HCT116 (cell line): ENCODE results near the gene APPL2. TPM values are rescaled to one million over a fixed set of nuclear protein-coding genes. Genes with fewer than 3 reads are reported as not detected.

Experiments used
- ATAC-seq: fragments of 200-7000 bp; cut with Tn5 transposase; 2 replicates; pipeline ENCODE4 v1.9.1; 2020; ENCODE audit warnings: mild to moderate bottlenecking, moderate library complexity
- BruUV-seq: library from RNA; stranded (reverse); fragments of 400-500 nt; replicated peaks from 2 replicates; lab custom pipeline; 2021; lab: Mats Ljungman, UMichigan
- CTCF ChIA-PET: fragments of 300-600 bp; sonication (Branson Sonifier 250); formaldehyde crosslinking; loops from one replicate; lab custom pipeline; 2021; ENCODE audit warnings: antibody characterized with exemption; lab: Charles Lee
- POLR2A ChIA-PET: fragments of 300-600, 350-600 bp; sonication (Branson Sonifier 250); formaldehyde crosslinking; loops from one replicate; lab custom pipeline; 2021; ENCODE audit warnings: antibody characterized with exemption; lab: Charles Lee
- RAD21 ChIA-PET, 2 experiments: fragments of 300-600 bp; sonication (Branson Sonifier 250); formaldehyde crosslinking; loops; one replicate each; lab custom pipeline; 2023; ENCODE audit warnings: low total read pairs in 2 of 2; ENCODE audit not compliant: uncharacterized antibody in 2 of 2, unreplicated experiment in 2 of 2, low non-redundant PET in 1 of 2; lab: Charles Lee
- DNase-seq: peaks from one replicate; pipeline ENCODE4 v3.0.0-alpha.2; 2010; ENCODE audit warnings: low read depth, low spot score
- H2AFZ ChIP-seq: fragments of 200-600 bp; shearing (Covaris generic), sonication (generic); 2 replicates; pipeline ENCODE4 v1.6.1; 2017; ENCODE audit warnings: low read depth, mixed run types, mixed read lengths, antibody characterized with exemption, low read length; ENCODE audit not compliant: poor library complexity, severe bottlenecking
- H3K27ac ChIP-seq: 2 replicates; pipeline ENCODE4 v1.5.1; 2012; ENCODE audit warnings: low read depth, low read length
- H3K27me3 ChIP-seq: fragments of 200-600 bp; sonication (generic); 2 replicates; pipeline ENCODE4 v1.6.1; 2016; ENCODE audit warnings: mixed run types, low read length, mixed read lengths; ENCODE audit not compliant: insufficient read depth
- H3K36me3 ChIP-seq, 2 experiments: fragments of 200-500 bp in 1 of 2; fragments of 200-600 bp in 1 of 2; sonication (Bioruptor generic) in 1 of 2; sonication (generic) in 1 of 2; 2 replicates each; pipeline versions ENCODE4 v1.5.1 to v1.6.1; 2014 to 2016; ENCODE audit warnings: low read length in 2 of 2, inconsistent platforms in 1 of 2, mixed read lengths in 1 of 2, mixed run types in 1 of 2; ENCODE audit not compliant: insufficient read depth in 2 of 2, control insufficient read depth in 1 of 2
- H3K4me1 ChIP-seq, 2 experiments: fragments of 200-600 bp in 1 of 2; sonication (generic) in 1 of 2; 2 replicates each; pipeline versions ENCODE4 v1.5.1 to v1.6.1; 2012 to 2017; ENCODE audit warnings: low read length in 2 of 2, inconsistent platforms in 1 of 2, mild to moderate bottlenecking in 1 of 2, mixed read lengths in 1 of 2, mixed run types in 1 of 2, moderate library complexity in 1 of 2; ENCODE audit not compliant: insufficient read depth in 2 of 2, control insufficient read depth in 1 of 2
- H3K4me2 ChIP-seq: fragments of 200-600 bp; sonication (generic); 2 replicates; pipeline ENCODE4 v1.6.1; 2017; ENCODE audit warnings: mixed run types, low read length, mixed read lengths
- H3K4me3 ChIP-seq, 2 experiments: fragments of 200-600 bp in 1 of 2; sonication (generic) in 1 of 2; replicated peaks in 1 of 2; 2 replicates each; pipeline ENCODE4 v1.5.1; 2011 to 2016; ENCODE audit warnings: low read length in 2 of 2, control low read depth in 1 of 2, low read depth in 1 of 2, mild to moderate bottlenecking in 1 of 2, mixed read lengths in 1 of 2, mixed run types in 1 of 2
- H3K79me2 ChIP-seq: fragments of 200-600 bp; sonication (generic); 2 replicates; pipeline ENCODE4 v1.6.1; 2017; ENCODE audit warnings: mild to moderate bottlenecking, mixed run types, low read length, moderate library complexity, mixed read lengths; ENCODE audit not compliant: insufficient read depth
- H3K9ac ChIP-seq: fragments of 200-600 bp; sonication (generic); 2 replicates; pipeline ENCODE4 v1.6.1; 2016; ENCODE audit warnings: low read length, mixed read lengths
- H3K9me2 ChIP-seq: fragments of 200-600 bp; sonication (generic), shearing (Covaris generic); 2 replicates; pipeline ENCODE4 v1.6.1; 2017; ENCODE audit warnings: mixed run types, mild to moderate bottlenecking, moderate library complexity; ENCODE audit not compliant: insufficient read depth
- H3K9me3 ChIP-seq, 2 experiments: fragments of 200-500 bp in 1 of 2; fragments of 200-600 bp in 1 of 2; sonication (Bioruptor generic) in 1 of 2; sonication (generic) in 1 of 2; 2 replicates each; pipeline ENCODE4 v1.6.1; 2014 to 2017; ENCODE audit warnings: low read length in 2 of 2, mixed read lengths in 2 of 2, inconsistent platforms in 1 of 2, low read depth in 1 of 2, mild to moderate bottlenecking in 1 of 2, mixed run types in 1 of 2, moderate library complexity in 1 of 2; ENCODE audit not compliant: control insufficient read depth in 1 of 2, insufficient read depth in 1 of 2
- H4K20me1 ChIP-seq: fragments of 200-600 bp; sonication (generic), shearing (Covaris generic); 2 replicates; pipeline ENCODE4 v1.6.1; 2017; ENCODE audit warnings: mixed run types, mild to moderate bottlenecking, moderate library complexity; ENCODE audit not compliant: insufficient read depth
- ATF3 ChIP-seq: IDR thresholded peaks from 2 replicates; pipeline ENCODE4 v1.6.1; 2012
- CTCF ChIP-seq, 3 experiments: fragments of 200-600 bp in 1 of 3; sonication (generic) in 1 of 3; IDR thresholded peaks in 2 of 3; conservative IDR thresholded peaks in 1 of 3; 2 replicates each; pipeline ENCODE4 v1.5.1; 2012 to 2017; ENCODE audit warnings: low read depth in 2 of 3, low read length in 2 of 3, antibody characterized with exemption in 1 of 3, borderline replicate concordance in 1 of 3, control low read depth in 1 of 3, mild to moderate bottlenecking in 1 of 3, mixed read lengths in 1 of 3, mixed run types in 1 of 3, moderate library complexity in 1 of 3; ENCODE audit not compliant: insufficient read depth in 1 of 3
- RAD21 ChIP-seq: IDR thresholded peaks from 2 replicates; pipeline ENCODE4 v1.6.1; 2012; ENCODE audit warnings: low read depth, mild to moderate bottlenecking
- ZNF274 ChIP-seq: fragments of 200-500 bp; sonication (Bioruptor generic); IDR thresholded peaks from 2 replicates; pipeline ENCODE4 v1.6.1; 2014; ENCODE audit warnings: mild to moderate bottlenecking, low read depth, low read length, inconsistent platforms
- intact Hi-C: fragments of 100-400 bp; cut with micrococcal nuclease; formaldehyde crosslinking; loops from 2 replicates; pipeline ENCODE4 v1.10.0; 2022
- total RNA-seq: library from RNA; stranded (reverse); gene quantifications from one replicate; pipeline ENCODE4 v1.2.1, GENCODE V29; 2021; ENCODE audit not compliant: unreplicated experiment

APPL2 gene
- total RNA-seq, 1 experiment from 2014 or later, result 22.6 TPM

DNA sequence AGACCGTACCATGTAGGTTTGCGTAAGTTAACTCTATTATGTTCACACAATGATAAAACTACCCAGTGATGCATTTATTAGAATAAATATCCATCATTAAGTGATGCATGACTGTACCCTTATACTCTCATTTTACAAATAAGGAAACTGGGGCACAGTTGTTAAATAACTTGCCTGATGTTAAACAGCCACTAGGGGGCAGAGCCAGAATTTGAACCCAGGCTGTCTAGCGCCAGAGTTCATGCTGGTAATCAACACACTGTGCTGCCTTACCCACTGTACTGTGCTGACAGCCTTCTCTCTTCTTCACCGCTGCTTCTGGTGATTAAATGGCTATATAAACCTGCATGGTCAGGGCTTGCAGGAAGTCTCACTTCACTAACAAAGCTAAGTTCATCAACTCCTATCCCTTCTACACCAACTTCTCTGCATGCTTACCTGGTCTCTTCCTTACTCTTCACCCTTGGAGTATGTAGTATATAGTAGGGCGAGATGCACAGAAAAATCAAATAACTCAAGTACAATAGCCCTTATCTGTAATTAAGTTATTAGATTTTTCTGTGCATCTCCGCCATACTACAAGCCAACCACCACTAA is 43.6 kb upstream of the APPL2 start:
- no peaks in the 10 kb centered on the region for H3K9me3 ChIP-seq
- no peaks in the 10 kb centered on the region for H3K79me2 ChIP-seq
- 0 out of 2 replicates have a peak, but pooled peaks cover 2% of the 10 kb centered on the region for H3K9me2 ChIP-seq
- DNase-seq, result peak; percentile 26
- POLR2A ChIA-PET, result no interaction called here
- CTCF ChIA-PET, result interaction anchor here (0.9 kb wide), 1 partner anchor 105 kb away, joined by 3 read pairs; no protein-coding TSS in a partner anchor
- no peak overlapping the region for H3K9ac ChIP-seq
- no peaks in the 10 kb centered on the region for H3K4me1 ChIP-seq
- H3K4me3 ChIP-seq, result no peak overlapping the region
- no peak overlapping the region for H2AFZ ChIP-seq
- no TSS peak for BruUV-seq
- RAD21 ChIA-PET, result no interaction called here
- H3K27ac ChIP-seq, result no peak overlapping the region
- TF ChIP-seq CTCF (IDR thresholded peaks at IDR 0.05 in 2 of 3, conservative IDR thresholded peaks at IDR 0.05 in 1 of 3; ENCODE audit: borderline replicate concordance in 1 of 3, insufficient read depth in 1 of 3, low read depth in 2 of 3, low read length in 2 of 3) (peak; percentile 64 to 89 (median 73)), RAD21 (peak; percentile 67), ATF3 (no peak)
- TF ChIP-seq, all 23 proteins: peak for 2
- intact Hi-C loops, result loop anchor here (1.0 kb wide), 1 partner anchor 104 kb away; no protein-coding TSS in a partner anchor
- H3K27me3 ChIP-seq, result no peaks in the 10 kb centered on the region
- peak; percentile 89 for ATAC-seq
- no peaks in the 10 kb centered on the region for H4K20me1 ChIP-seq
- no peaks in the 10 kb centered on the region for H3K36me3 ChIP-seq
- no peak overlapping the region for H3K4me2 ChIP-seq

GRCh38 chr12:105278043-105278697 is 42.2 kb upstream of the APPL2 start:
- peak; percentile 80 for ATAC-seq
- Histone ChIP-seq H3K4me3 (no peak overlapping the region), H3K27ac (no peak overlapping the region), H3K9me3 (no peaks in the 10 kb centered on the region), H3K36me3 (no peaks in the 10 kb centered on the region), H3K4me1 (no peaks in the 10 kb centered on the region), H3K9me2 (no peaks in the 10 kb centered on the region), H3K4me2 (no peak overlapping the region), H2AFZ (no peak overlapping the region), H4K20me1 (no peaks in the 10 kb centered on the region), H3K9ac (no peak overlapping the region), H3K79me2 (no peaks in the 10 kb centered on the region), H3K27me3 (no peaks in the 10 kb centered on the region)
- BruUV-seq, result no TSS peak
- no peak for DNase-seq
- TF ChIP-seq CTCF (IDR thresholded peaks at IDR 0.05 in 2 of 3, conservative IDR thresholded peaks at IDR 0.05 in 1 of 3; ENCODE audit: borderline replicate concordance in 1 of 3, insufficient read depth in 1 of 3, low read depth in 2 of 3, low read length in 2 of 3), result peak in 2 of 3 experiments; percentile 20 to 37; a peak in 1 of 6 replicates
- no peak for TF ChIP-seq ZNF274
- intact Hi-C loops, result no loop called here
- RAD21 ChIA-PET, result no interaction called here
- CTCF ChIA-PET, result no interaction called here
- POLR2A ChIA-PET, result no interaction called here
